ENCODE results near the gene ZNF783. TPM values are rescaled to one million over a fixed set of nuclear protein-coding genes. Genes with fewer than 3 reads are reported as not detected.
"Not testable (repeated sequence)": the region's sequence is repeated elsewhere in the genome, so short reads cannot be mapped to it uniquely, and the experiment has no call there.

The ZNF783 gene
- total RNA-seq, 1 donor from 2014 or later: 19.0 TPM

GRCh38 chr7:149257146-149257545 lies 4.8 kb upstream of the ZNF783 start:
- no peak for TF ChIP-seq CTCF (IDR thresholded peaks at IDR 0.05)
- Mint-ChIP-seq H3K4me3 (ENCODE audit: unreplicated experiment) (no peak overlapping the region), H3K36me3 (ENCODE audit: low read depth) (peaks cover 17% of the 10 kb centered on the region), H3K9me3 (ENCODE audit: low read depth) (no peaks in the 10 kb centered on the region), H3K4me1 (ENCODE audit: low read depth) (peaks cover 8% of the 10 kb centered on the region), H3K27ac (ENCODE audit: unreplicated experiment) (no peak overlapping the region), H3K27me3 (ENCODE audit: low read depth) (no peaks in the 10 kb centered on the region)
- no peak for DNase-seq (ENCODE audit: low spot score)

GRCh38 chr7:149261316-149261828 lies 624 bp upstream of the ZNF783 start:
- no peak for TF ChIP-seq CTCF (IDR thresholded peaks at IDR 0.05)
- H3K9me3 Mint-ChIP-seq (ENCODE audit: low read depth): no peaks in the 10 kb centered on the region
- peaks cover 9% of the 10 kb centered on the region for H3K36me3 Mint-ChIP-seq (ENCODE audit: low read depth)
- H3K4me1 Mint-ChIP-seq (ENCODE audit: low read depth): peaks cover 29% of the 10 kb centered on the region
- H3K27me3 Mint-ChIP-seq (ENCODE audit: low read depth): no peaks in the 10 kb centered on the region
- DNase-seq (ENCODE audit: low spot score): no peak
- H3K4me3 Mint-ChIP-seq (ENCODE audit: unreplicated experiment): peak overlapping the region; percentile 81
- peak overlapping the region; percentile 95 for H3K27ac Mint-ChIP-seq (ENCODE audit: unreplicated experiment)

GRCh38 chr7:149266451-149266850 lies 4.5 kb downstream of the ZNF783 start:
- peaks cover 24% of the 10 kb centered on the region for H3K4me1 Mint-ChIP-seq (ENCODE audit: low read depth)
- H3K36me3 Mint-ChIP-seq (ENCODE audit: low read depth): peaks cover 25% of the 10 kb centered on the region
- H3K27me3 Mint-ChIP-seq (ENCODE audit: low read depth): no peaks in the 10 kb centered on the region
- no peaks in the 10 kb centered on the region for H3K9me3 Mint-ChIP-seq (ENCODE audit: low read depth)
- no peak for DNase-seq (ENCODE audit: low spot score)
- TF ChIP-seq CTCF (IDR thresholded peaks at IDR 0.05): no peak
- H3K4me3 Mint-ChIP-seq (ENCODE audit: unreplicated experiment): no peak overlapping the region
- H3K27ac Mint-ChIP-seq (ENCODE audit: unreplicated experiment): no peak overlapping the region

GRCh38 chr7:149267733-149268132 lies 5.7 kb downstream of the ZNF783 start:
- Mint-ChIP-seq H3K9me3 (ENCODE audit: low read depth) (no peaks in the 10 kb centered on the region), H3K36me3 (ENCODE audit: low read depth) (peaks cover 28% of the 10 kb centered on the region), H3K27me3 (ENCODE audit: low read depth) (no peaks in the 10 kb centered on the region), H3K27ac (ENCODE audit: unreplicated experiment) (no peak overlapping the region), H3K4me3 (ENCODE audit: unreplicated experiment) (no peak overlapping the region), H3K4me1 (ENCODE audit: low read depth) (peaks cover 18% of the 10 kb centered on the region)
- no peak for TF ChIP-seq CTCF (IDR thresholded peaks at IDR 0.05)
- DNase-seq (ENCODE audit: low spot score): no peak

GRCh38 chr7:149274424-149274823 lies 12.4 kb downstream of the ZNF783 start:
- H3K4me3 Mint-ChIP-seq (ENCODE audit: unreplicated experiment); H3K9me3 Mint-ChIP-seq (ENCODE audit: low read depth); H3K4me1 Mint-ChIP-seq (ENCODE audit: low read depth); H3K27me3 Mint-ChIP-seq (ENCODE audit: low read depth); H3K27ac Mint-ChIP-seq (ENCODE audit: unreplicated experiment): not testable (repeated sequence)
- DNase-seq (ENCODE audit: low spot score): peak; percentile 25
- H3K36me3 Mint-ChIP-seq (ENCODE audit: low read depth): peaks cover 47% of the 10 kb centered on the region

- no peak for TF ChIP-seq CTCF (IDR thresholded peaks at IDR 0.05)
- no peaks in the 10 kb centered on the region for H3K27me3 Mint-ChIP-seq (ENCODE audit: low read depth)
- H3K36me3 Mint-ChIP-seq (ENCODE audit: low read depth): peaks cover 51% of the 10 kb centered on the region
- H3K27ac Mint-ChIP-seq (ENCODE audit: unreplicated experiment): no peak overlapping the region
- H3K4me3 Mint-ChIP-seq (ENCODE audit: unreplicated experiment): no peak overlapping the region
- no peaks in the 10 kb centered on the region for H3K4me1 Mint-ChIP-seq (ENCODE audit: low read depth)
- H3K9me3 Mint-ChIP-seq (ENCODE audit: low read depth): peaks cover 5% of the 10 kb centered on the region
- no peak for DNase-seq (ENCODE audit: low spot score)
Observed at GRCh38 chr7:149277871-149278270, 15.9 kb downstream of the ZNF783 start.
